GM10248 (cell line): ENCODE results near the gene OR13J1.

Experiments
- CTCF ChIA-PET: fragments of 300-600 bp; sonication (Branson Sonifier 250); formaldehyde crosslinking; extraction: SDS; loops from one replicate; lab custom pipeline; 2021; ENCODE audit warnings: antibody characterized with exemption; lab: Yijun Ruan, JAX
- POLR2A ChIA-PET: fragments of 350-650 bp; sonication (Branson Sonifier 250); formaldehyde crosslinking; extraction: SDS; loops from one replicate; lab custom pipeline; 2020; ENCODE audit warnings: antibody characterized with exemption; lab: Yijun Ruan, JAX
- DNase-seq: peaks from one replicate; pipeline ENCODE4 v3.0.0; 2012; ENCODE audit errors: extremely low spot score
- TF ChIP-seq, protein P1 (sequence below): IDR thresholded peaks from 2 replicates; pipeline ENCODE4 v1.5.1; 2012; ENCODE audit warnings: mild to moderate bottlenecking, low read depth; ENCODE audit errors: extremely low read depth, missing control alignments, control extremely low read depth

OR13J1 gene

DNA sequence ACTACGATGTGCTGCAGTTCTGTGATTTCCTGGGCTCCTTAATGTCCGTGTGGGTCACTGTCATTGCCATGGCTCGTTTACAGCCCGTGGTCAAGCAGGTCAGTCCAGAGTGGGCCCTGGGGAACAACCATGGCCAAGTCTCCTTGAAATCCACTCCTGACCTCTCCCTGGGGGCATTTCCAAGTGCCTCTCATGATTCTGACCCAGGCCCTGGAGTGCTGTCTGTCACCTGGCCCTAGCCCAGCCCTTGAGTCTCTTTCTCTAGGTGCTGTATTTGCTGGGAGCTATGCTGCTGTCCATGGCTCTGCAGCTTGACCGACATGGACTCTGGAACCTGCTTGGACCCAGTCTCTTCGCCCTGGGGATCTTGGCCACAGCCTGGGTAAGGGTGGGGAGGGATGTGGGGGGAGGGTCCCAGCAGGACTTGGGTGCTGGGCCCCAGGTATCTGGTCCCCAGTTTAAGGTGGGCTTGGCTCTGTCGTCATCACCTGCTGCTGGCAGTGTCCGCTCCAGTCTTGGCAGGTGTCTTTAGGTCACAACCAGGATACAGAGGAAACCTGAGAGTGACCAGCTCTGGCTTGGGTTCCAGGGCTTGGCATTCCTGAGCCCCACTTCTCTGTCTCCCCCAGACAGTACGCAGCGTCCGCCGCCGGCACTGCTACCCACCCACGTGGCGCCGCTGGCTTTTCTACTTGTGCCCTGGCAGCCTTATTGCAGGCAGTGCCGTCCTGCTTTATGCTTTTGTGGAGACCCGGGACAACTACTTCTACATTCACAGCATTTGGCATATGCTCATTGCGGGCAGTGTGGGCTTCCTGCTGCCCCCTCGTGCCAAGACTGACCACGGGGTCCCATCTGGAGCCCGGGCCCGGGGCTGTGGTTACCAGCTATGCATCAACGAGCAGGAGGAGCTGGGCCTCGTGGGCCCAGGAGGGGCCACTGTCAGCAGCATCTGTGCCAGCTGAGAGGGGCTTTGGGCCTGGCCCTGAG, 17.0 kb downstream of the OR13J1 start:
- DNase-seq, result no peak
- TF ChIP-seq, protein P1, sequence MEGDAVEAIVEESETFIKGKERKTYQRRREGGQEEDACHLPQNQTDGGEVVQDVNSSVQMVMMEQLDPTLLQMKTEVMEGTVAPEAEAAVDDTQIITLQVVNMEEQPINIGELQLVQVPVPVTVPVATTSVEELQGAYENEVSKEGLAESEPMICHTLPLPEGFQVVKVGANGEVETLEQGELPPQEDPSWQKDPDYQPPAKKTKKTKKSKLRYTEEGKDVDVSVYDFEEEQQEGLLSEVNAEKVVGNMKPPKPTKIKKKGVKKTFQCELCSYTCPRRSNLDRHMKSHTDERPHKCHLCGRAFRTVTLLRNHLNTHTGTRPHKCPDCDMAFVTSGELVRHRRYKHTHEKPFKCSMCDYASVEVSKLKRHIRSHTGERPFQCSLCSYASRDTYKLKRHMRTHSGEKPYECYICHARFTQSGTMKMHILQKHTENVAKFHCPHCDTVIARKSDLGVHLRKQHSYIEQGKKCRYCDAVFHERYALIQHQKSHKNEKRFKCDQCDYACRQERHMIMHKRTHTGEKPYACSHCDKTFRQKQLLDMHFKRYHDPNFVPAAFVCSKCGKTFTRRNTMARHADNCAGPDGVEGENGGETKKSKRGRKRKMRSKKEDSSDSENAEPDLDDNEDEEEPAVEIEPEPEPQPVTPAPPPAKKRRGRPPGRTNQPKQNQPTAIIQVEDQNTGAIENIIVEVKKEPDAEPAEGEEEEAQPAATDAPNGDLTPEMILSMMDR, result no peak
- CTCF ChIA-PET, result interaction anchor here (1.0 to 5.8 kb wide), 4 partner anchors 11 to 29 kb away, joined by 3 to 26 read pairs (median 8); no protein-coding TSS in a partner anchor
- POLR2A ChIA-PET, result no interaction called here

DNA sequence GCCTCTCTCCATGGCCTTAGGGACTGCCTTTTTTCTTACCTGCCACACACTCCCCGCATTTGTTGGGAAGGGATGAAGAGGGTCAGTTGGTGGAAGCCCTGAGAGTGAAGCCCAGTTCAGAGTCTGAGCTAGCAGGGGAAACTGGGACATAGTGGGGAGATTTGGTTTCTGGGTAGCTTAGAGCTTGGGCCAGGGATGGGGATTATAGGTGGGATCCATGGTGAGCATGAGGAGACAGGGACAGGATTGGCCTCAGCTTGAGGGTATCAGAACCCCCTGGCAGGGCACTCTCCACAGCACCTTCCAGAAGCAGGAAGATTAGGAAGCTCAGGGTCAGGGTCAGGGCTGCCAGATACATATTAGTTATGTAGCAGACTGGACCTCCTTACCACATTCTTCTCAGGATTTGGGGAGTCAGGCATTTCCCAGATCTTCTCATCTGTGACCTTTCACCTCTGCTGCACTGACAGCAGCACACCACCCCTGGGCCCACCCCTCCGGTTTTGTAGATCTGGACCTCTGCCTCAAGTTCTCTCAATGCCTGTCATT, 17.9 kb downstream of the OR13J1 start:
- ChIA-PET CTCF (interaction anchor here (1.5 to 5.8 kb wide), 3 partner anchors 10 to 30 kb away, joined by 7 to 26 read pairs (median 9); no protein-coding TSS in a partner anchor), POLR2A (no interaction called here)
- TF ChIP-seq, protein P1, result no peak
- no peak for DNase-seq

DNA sequence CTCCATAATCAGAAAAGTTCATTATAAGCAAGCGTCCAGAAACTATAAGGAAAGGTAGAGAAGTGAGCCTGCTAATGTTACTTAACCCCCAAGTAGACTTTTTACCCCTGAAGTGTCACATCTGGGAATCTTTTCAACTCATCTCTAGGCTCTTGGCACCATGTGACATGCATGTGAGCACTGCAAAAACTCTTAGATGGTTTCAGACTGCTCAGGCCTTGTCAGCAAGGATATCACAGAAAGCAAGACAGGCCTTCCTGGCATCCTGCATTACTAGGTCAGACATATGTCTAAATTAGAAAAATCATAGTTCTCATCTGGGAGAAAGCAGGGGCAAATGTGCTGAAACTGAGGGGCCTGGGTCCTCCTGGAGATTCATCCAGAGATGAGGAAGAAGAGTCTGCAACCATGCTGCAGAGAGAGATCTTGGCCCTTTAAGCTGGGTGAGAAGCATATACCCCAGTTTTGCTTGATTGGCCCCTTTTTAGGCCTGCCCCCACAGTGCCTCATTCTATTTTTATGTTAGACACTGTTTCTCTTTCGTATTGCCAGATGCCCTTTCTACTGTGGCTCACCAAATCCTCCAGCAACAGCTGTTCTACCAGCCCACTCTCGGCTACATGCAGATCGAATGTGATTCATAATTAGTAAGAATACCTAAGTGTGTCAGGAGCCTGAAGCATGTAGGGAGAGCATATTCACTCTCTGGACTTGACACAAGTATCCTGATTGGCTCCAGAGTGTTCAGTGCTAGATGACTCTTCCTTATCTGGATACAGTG, 22.2 kb downstream of the OR13J1 start:
- DNase-seq, result peak; percentile 77
- TF ChIP-seq, protein P1, result no peak
- POLR2A ChIA-PET, result no interaction called here
- CTCF ChIA-PET, result interaction anchor here (1.0 to 2.1 kb wide), 7 partner anchors 8 to 58 kb away, joined by 3 to 15 read pairs (median 4); no protein-coding TSS in a partner anchor

DNA sequence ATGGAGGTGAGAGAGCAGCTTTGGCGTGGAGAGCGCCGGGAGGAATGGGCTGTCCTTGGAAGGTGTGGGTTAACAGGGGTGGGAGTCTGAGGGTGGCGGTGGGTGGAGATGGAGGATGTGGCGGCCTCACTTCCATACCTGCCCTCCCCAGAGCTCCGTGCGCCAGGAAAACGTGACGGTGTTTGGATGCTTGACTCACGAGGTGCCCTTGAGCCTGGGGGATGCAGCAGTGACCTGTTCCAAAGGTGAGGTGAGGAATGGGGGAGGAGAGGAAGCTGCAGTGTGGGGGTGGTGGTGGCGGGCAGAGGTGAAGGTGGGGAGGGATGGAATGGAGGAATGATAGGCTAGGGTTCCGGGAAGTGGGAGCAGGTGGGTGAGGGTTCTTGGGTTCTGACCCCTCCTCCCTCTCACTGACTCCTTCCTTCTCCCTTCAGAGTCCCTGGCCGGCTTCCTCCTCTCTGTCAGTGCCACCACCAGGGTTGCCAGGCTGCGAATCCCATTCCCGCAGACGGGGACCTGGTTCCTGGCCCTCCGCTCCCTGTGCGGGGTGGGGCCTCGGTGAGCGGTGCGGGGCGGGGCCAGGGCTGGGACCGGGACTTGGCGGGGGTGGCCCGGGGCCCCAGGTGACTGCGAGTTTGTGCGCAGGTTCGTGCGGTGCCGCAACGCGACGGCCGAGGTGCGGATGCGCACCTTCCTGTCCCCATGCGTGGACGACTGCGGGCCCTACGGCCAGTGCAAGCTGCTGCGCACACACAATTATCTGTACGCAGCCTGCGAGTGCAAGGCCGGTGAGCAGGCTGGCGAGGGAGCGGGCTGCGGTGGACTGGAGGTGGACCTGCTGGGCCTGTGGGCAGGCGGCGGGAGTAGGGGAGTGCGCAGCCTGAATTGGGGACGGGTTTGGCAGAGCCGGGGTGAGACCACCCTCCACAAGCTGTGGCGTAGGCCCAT, 24.1 kb downstream of the OR13J1 start:
- POLR2A ChIA-PET, result no interaction called here
- CTCF ChIA-PET, result interaction anchor here (0.9 to 2.3 kb wide), 12 partner anchors 9 to 150 kb away, joined by 3 to 15 read pairs (median 4); no protein-coding TSS in a partner anchor
- TF ChIP-seq, protein P1, result no peak
- DNase-seq, result no peak

DNA sequence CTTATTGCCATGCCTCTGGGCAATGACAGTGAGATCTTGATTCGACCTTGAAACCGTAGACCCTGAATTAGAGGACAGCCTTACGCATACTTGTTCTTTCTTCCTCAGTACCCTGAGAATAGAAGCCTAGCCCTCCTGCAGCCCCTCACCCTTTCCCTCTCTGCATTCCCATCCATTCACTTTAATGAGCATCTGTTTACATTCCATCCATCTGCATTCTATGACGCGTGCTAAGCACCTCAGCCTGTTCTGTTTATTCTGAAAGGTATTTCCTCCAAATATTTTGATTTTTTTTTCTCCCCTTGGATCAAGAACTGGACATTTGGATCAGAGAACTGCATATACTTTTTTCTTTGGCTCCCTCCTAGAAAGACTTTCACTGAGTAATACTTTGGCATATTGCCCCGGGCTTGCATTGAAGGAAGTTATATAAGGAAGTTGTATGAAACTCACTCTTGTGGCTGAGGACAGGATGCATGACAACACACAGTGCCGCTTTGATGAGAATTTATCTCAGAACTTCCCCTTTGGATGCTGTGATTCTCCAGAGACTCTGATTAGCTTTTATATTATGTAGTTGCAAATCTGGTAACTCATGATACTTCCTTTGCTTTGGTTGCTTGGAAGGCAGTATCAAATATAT, 25.5 kb downstream of the OR13J1 start:
- no peak for DNase-seq
- ChIA-PET CTCF (interaction anchor here (0.8 to 2.3 kb wide), 11 partner anchors 9 to 110 kb away, joined by 3 to 14 read pairs (median 3); partner anchors contain the start of genes HINT2 and OR13J1), POLR2A (no interaction called here)
- TF ChIP-seq, protein P1, result no peak
